Stimulated activated CD4-positive, alpha-beta T cell treated with anti-CD3 and anti-CD28 coated beads, Interleukin-15, amount 100 ng/mL, for 48 hours (primary cell): ENCODE measurements around the gene KCNJ9.

Experiments used
- DNase-seq, 2 donors: peaks; one replicate each; pipeline ENCODE4 v3.0.0-alpha.2; 2020; ENCODE audit warnings: low read depth in 2 of 2

KCNJ9 gene

DNA sequence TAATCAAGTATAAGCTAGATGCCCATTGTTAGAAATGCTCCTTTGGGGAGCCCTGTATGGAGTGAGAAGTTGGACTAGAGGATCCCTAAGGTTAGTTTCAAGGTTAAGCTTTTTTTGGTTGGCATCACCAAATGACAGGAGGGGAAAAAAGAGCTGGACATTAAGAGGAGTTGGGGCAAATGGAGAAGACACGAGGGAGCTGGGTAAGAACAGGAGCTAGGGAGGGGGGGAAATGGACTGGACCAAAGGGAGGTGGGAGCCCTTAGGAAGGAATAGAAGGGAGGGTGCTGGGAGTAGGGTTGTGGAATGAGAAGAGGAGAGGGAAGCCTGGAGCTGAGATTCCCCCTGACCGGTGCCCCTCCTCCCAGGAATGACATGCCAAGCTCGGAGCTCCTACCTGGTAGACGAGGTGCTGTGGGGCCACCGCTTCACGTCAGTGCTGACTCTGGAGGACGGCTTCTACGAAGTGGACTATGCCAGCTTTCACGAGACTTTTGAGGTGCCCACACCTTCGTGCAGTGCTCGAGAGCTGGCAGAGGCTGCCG, 5.9 kb downstream of the KCNJ9 start:
- DNase-seq = no peak

DNA sequence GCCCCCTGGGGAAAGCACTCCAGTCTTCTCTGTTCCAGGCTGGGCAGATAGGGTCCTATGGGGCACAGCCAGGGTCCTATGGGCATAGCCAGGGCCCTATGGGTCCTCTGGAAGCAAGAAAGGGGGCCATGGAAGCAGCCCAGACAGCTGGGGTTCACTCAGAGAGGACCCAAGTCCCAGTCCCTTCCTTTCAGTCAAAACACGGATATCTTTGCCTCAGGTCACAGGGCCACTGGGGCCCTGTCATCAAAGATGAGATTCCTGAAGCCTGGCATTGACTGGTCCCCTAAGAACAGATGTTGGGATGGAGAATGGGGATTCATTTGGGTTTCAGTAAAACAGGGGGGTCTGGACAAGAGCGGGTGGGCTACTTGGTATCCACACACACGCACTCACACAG, 8.5 kb downstream of the KCNJ9 start:
- no peak for DNase-seq

DNA sequence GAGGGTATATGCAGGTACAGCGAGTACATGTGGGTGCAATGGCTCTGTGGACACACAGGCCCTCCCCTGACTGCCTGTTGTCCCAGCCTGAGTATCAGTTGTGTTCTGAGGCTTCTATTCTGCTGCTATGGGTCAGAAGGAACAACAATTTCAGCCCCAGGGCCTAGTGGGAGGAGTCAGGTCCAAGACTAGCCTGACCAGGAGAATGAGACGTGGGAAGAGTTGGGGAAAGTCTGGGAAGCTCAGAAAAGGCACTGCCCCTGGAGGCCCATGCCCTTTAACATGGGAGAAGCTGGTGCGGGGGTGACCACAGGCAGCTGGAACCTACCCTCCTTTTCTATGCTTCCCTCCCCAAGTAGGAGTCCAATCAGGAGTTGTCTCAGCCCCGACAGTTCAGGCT, 9.4 kb downstream of the KCNJ9 start:
- no peak for DNase-seq

DNA sequence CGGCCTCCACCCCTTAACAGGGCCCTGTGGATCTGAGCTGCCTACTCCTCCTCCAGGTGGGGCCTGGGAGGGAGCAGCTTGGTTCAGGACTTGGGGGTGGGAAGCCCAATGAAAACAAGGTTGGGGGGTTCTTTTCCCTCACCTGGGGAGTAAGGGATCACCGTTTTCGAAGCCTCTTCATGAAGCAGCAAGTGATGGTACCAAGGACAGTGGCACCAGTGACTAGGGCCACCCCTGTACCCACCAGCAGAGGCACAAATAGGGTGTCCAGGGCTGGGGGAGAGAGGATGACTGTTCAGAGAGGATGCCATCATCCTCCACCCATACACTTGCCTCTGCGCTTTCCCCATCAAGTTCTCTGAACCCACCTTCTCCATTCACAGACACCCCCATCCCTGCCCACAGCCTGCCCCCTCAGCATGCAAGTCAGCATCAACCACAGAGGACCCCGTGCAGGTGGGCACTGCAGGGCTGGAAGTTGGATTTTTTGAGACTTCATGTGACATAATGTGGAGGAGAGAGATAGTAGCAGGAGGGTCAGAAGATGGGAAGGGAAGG, 10.4 kb downstream of the KCNJ9 start:
- DNase-seq = no peak

DNA sequence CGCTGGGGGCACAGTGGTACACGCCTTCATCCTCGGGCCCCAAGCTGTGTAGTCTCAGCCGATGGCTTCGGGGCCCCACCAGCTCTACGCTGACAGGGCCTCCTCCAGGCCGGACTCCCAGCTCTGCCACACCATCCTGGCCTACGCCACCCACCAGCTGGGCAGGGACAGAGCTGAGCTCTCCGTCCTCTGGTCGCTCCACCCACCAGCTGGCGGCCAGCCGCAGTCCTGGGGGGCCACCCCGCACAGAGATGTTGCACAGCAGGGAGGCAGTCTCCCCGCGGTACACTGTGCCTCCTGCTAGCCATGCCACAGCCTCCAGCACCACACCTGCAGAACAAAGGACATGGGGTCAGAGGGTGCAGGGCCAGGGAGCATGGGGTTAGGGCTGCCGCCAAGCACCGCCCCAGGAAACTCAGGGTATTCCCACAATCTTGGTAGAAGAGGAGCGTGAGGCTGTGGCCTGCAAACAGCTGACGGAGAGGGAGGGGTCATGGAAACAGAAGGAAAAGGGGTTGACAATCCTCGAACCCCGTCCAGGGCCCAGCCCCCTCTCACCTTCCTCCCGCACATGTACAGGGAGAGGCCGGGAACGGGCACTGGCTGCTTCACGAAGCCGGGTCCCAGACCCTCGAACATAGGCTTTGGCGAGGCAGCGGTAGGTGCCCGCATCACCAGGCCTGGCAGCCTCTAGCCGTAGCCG, 11.2 kb downstream of the KCNJ9 start:
- DNase-seq = no peak

DNA sequence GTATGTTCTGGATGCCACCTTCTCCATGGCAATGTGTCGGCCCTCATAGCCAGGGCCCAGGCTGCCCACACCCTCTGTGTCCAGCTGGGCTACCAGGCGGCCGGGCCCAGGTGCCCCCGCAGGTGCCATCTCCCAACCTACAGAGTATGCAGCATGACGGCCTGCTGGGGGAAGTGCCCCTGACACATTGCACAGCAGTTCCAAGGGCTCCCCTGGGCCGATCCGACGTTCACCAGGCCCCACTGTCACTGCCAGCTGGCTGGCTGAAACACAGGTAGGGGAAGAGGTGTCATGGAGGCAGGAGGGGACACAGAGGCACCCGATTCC, 11.7 kb downstream of the KCNJ9 start:
- DNase-seq = no peak

DNA sequence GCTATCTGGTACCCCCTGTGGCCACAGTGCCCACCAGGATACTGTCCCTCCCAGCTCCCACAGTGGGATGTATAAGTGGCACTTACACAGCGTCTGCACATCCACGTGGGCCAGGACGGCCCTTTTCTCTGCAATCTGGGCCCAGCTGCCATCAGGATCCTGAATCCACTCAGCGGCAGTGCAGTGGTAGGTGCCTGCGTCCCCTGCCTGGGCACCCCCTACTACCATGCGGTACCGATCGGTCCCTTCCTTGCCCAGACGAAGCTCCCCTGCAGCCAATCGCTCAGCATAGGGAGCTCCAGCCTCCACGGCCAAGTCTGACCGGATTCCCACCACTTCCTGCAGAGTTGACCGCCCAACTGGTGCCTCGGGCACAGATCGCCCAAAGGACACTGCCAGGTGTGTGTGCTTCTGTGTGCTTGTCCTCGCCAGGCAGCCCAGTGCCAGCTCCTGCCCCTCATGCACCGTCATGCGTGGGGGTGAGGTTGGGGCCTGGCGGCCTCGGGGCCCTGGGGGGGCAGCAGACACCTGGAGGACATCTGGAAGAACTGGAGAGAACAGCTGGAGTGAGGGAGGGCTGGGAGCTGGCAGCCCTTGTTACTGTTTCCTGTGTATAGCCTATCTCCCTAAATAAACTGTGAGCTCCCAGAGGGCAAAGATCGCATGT, 12.4 kb downstream of the KCNJ9 start:
- DNase-seq = no peak

DNA sequence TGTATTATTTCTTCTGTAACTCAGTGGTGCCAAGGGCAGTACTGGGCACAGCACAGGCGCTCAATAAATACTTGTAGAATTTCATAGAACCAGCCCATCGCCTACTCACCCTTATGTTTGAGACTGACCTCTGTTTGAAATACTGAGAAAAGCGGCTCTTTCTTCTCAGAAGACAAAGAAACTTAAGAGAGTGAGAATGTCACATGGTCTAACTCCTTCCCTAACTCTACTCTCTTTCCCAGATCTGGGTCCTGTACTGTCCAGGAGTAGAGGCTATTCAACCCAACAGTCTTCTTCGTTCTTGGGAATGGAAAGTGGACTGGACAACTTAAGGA, 12.9 kb downstream of the KCNJ9 start:
- DNase-seq = no peak

DNA sequence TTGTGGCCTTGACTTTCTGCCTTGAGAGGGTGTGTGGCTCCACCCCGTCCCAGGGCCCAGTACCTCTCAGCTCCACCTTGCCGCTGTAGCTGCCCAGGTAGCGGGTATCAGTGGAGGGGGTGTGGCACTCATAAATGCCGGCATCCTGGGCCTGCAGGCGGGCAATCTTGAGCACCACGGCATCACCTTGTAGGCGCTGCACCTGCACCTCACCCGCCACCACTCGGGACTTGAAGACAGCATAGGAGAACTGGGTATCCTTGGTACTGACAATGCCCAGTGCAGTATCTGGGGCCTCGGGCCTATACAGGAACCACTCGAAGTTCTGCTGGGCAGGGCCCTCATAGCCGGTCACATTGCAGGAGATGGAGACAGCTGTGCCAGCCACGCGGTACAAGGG, 13.5 kb downstream of the KCNJ9 start:
- no peak for DNase-seq

DNA sequence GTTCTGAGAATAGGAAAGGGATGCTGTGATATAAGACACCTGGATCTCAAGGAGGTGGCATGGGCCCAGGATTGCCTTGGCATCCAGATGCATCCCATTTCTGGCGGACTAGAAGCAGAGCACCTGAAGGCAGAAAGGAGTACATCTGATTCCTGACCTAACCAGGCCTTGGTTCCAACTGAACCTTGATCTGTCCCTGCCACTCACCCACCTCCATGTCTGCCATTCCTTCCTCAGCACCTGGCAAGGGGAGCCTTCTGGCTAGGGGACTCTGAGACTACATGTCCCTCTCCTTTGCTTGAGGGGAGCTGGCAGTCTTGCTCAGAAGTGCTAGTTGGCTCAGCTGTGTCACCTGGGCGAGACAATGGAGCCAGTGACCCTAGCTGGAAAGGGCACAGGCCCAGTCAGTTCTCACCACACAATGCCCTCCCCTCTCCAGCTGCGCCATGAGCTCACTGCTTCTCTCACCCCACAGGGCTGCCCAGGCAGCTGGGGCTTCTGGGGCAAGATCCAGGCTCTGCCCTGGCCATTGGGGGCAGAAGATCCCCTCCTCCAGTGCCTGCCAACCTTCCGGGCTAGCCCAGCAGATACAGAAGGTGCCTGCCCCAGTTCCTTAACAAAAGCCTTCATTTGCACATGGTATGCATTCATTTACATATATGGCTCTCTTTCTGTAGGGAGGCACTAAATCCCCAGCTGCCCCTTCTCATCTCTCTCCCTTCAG, 14.2 kb downstream of the KCNJ9 start:
- DNase-seq = no peak

DNA sequence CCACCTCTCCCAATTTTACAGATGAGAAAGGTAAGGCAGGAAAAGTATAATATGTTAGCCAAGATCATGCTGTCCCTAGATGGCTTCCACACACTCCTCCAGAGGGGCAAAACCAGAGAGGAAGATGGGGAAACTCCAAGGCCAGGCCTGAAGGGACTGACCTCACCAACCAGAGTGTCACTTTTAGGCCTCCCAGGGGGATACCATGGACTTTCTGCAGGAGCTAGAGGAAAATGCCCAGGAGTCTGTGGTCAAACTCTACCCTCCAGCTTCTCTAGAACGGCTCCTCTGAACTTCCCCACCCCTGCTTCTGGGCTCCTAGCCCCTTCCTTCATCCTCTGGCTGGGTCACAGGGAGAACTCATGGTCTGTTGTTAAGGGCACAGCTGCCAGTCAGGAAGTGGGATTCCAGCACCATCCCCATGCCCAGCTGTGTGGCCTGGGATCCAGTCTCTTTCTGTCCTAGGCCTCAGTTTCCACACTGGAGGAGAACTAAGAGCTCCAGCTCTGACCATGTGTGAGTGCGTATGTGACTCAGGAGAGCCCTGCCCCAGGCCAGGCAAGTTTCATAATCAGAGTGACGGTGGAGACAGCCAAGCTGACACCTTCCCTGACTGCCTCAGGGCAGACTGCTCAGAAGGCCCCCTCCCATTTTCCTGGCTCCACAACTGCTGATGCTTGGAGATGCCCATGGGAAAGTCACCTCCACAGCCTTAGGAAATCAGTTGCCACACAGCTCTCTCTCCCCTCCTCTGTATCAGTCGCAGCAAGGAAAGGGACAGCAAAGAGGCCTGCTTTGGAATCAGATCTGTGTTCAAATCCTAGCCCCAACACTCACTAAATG, 15.2 kb downstream of the KCNJ9 start:
- DNase-seq = no peak

DNA sequence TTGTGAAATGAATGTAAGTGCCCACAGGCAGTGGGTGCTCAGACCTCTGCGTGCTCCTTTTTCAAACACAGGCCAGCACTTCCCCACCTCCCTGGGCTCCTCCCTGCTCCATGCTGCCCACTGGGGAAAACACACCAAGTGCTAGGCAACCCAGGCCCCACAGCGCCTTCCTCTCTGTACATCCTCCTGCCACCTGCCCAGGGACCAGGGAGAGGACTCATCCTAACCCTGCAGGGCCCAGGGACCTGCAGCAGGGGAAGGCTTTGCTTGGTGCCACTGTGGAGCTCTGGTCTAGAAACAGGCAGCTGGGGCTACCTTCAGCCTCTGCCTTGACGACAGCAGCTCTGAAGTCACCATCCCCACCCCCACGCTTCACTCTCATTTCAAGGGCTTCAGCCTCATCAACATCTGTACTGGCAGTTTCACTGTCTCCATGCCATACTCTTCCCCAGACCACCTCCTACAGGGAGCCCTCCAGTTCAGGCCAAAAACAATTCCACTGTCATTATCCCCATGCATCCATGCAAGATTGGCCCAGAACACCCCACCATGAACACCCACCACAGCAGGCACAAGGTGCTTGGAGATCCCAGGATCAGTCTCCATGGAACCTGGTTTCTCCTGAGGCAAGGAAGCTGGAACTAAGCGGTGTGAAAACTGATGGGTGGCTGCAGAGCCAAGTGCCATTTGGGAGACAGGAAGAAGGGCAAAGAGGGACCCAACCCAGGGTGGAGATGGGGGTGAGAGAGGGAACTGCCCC, 16.0 kb downstream of the KCNJ9 start:
- peak; percentile 30 to 43 for DNase-seq

DNA sequence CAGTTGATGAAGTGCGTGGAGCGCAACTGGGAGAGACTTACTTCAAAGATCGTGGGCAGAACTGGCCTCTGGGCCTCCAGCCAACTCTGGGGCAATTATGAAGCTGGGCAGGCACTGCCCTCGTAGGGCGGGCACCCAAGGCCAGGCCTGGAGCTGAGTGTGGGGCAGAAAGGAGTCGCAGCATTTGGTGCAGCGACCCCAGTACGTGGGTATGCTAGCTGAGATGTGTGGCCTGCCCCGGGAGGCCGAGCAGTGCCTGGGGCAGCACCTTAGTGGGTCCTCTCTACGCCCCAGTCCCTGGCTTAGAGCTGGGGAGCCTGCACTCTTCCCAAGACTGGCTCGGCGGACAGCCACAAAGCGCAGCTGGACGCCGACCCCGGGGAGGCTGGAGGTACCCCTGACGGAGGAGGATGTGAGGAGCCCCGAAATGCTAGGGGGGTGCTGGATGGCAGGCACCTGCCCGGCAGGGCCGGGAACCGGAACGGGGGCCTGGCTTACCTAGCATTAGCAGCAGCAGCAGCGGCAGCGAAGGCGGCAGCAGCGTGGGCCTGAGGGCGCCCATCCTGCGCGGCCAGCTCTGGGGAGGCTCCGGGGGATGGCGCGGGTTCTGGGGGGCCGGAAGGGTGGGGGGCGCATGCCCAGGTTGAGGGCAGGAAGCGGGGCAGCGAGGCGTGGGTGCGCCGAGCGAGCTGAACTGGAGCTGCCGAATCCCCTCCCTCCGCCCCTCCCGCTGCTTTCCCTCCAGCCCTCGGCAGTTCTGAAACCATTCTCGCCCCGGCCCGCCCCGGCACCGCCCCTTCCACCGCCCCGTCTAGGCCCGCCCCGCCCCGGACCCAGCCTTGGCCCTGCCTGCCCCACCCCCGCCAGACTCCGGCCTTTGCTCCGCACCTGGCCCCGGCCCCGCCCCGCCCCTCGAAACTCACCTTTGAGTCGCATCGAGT, 16.8 kb downstream of the KCNJ9 start, which contains the start of gene IGSF8:
IGSF8 (minus strand) TSS at position 709 of the 941 bp plus-strand sequence; CDS start at position 562, 147 bp downstream.
- peak; percentile 87 to 89 for DNase-seq

DNA sequence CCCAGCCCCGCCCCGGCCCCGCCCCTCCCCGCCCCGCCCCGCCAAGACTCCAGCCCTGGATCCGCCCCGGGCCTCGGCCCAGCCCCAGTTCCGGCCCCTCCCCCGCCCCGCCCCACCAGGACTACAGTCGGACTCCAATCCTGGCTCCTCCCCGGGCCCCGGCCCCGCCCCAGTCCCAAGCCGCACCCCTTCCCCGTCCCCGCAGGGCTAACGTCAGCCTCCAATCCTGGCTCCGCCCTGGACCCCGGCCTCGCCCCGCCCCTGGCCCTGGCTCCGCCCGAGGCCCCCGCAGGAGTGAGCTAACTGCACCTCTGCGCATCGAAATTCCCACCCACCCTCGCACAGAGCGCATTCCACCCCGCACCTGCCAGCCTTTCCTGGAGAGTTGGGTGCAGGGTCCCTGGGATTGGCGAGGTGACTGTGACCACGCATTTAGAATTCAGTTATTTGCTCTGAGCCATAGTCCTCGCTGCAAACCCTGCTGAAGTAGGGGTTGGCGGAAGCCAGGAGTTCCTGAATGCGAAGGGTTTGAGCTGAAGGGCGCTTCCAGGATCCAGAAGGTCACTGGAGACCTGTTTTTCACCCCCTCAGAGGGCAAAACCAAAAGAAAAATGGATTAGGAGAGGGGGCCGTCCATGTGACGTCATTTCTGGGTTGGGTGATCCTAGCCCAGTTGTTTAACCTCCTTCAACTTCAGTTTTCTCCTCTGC, 17.7 kb downstream of the KCNJ9 start:
- DNase-seq = peak; percentile 97 to 99

DNA sequence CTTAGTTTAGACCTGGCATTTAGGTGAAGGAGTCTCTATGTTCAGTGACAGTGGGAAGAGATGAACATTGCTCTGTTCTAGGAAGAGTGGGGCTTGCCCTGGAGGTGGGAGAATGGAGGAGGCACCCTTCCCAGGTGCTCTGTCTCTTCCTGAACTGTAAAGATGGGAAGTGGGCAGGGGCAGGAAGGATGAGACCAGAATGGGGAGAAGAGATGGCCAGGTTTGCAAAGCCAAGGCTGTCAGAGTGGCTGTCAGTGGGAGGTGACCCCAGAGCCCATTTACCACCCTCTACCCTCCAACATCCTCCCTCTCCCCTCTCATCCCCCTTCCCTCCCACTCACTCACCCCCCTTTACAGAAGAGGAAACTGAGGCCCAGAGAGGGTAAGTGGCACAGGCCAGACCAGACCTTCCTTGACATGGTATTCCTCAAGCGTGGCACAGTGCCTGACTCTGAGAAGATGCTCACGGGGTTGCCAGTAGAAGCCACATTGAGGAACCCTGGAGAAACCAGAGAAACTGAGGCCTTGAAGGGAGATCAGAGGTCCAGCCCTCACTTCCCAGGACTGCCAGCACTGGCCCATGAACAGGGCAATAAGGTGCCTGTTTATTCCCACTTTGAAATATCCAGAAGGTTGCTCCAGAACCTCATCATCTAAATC, 18.5 kb downstream of the KCNJ9 start:
- no peak for DNase-seq

DNA sequence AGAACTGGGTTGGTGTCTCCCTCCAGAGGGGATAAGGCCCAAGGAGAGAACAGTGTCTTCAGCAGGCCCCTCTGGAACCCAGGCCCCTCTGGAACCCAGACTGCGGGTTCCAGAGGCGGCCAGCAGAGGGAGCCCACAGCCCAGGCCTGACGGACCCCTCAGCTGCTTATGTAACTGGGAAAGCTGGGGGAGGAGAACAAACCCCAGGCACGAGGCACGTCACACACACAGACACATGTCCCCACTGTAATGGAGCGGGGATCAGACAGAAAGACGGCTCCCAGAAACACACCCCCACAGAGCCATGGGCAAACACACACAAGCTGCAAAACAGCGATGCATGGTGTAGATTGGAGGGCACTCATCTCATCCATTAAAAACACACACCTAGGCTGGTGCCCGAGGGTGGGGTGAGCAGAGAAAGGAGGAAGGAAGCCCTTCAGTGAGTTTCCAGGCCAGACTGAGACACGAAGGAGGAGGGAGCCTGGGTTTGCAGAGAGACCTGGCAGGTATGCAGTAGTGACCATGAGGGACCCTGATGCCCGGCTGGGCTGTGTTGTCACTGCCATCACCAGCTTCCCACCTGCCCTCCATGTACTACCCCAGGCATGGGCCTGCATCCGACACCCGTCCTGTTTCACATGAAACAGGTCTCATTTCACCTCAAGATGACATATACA, 19.8 kb downstream of the KCNJ9 start:
- peak; percentile 64 to 66 for DNase-seq

DNA sequence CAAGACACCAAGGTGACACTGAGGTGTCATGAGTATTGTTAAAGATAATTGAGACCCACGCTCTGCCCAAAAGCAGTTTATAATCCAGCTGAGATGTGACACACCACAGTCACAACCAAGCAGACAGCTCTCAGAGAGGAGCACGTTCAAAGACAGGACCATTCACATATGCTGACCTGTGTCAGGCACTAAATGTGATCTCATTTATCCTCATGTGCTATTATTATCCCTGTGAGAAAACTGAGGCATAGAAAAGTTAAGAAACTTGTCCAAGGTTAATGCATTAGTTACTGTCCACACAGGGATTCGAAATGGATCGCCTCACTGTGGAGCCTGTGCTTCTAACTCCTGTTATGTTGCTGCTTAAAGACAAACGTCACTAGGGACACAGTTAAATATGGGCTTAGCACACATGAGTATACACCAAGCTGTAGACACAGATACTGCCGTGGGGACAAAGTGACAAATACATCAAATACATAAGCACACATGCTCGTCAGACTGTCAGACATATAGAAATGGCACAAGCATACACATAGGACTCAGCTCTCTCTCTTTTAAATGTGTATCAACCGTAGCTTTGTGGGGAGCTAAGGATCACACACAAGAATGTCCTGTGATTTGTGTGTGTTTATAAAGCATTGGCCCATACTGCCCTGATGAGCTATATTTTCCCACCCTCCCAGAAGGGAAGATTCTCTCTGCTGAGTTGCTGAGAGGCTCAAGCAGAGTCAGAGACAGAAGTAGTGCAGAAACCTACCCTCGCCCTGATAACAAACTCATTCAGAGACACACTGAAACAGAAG, 20.6 kb downstream of the KCNJ9 start:
- DNase-seq = no peak
